Dendritic cell treated with granulocyte-macrophage colony-stimulating factor and Interleukin-4, amounts not matched to agents 40 ng/mL and 50 ng/mL, for 4 days (primary cell): ENCODE data around the gene SCARF1.

Experiments used
- H3K27ac Mint-ChIP-seq: one replicate; pipeline ENCODE4 v1.8.0; 2022; ENCODE audit warnings: mild to moderate bottlenecking, mixed read lengths
- H3K27me3 Mint-ChIP-seq: one replicate; pipeline ENCODE4 v1.8.0; 2022; ENCODE audit warnings: mild to moderate bottlenecking, mixed read lengths
- H3K36me3 Mint-ChIP-seq: one replicate; pipeline ENCODE4 v1.8.0; 2022; ENCODE audit warnings: low read depth, mixed read lengths
- H3K4me1 Mint-ChIP-seq: one replicate; pipeline ENCODE4 v1.8.0; 2022; ENCODE audit warnings: low read depth, mixed read lengths
- H3K4me3 Mint-ChIP-seq: one replicate; pipeline ENCODE4 v1.8.0; 2022; ENCODE audit warnings: mild to moderate bottlenecking, moderate library complexity, mixed read lengths
- H3K9me3 Mint-ChIP-seq: one replicate; pipeline ENCODE4 v1.8.0; 2022; ENCODE audit warnings: mixed read lengths
- intact Hi-C: fragments of 100-400 bp; cut with micrococcal nuclease; formaldehyde crosslinking; loops from one replicate; pipeline ENCODE4 v1.15.0; 2022

SCARF1 gene

GRCh38 chr17:1611715-1612114, 33.8 kb downstream of the SCARF1 start:
- peak overlapping the region; percentile 90 for H3K27ac Mint-ChIP-seq
- peak overlapping the region; percentile 48 for H3K4me3 Mint-ChIP-seq
- H3K36me3 Mint-ChIP-seq = peaks cover 92% of the 10 kb centered on the region
- peaks cover 74% of the 10 kb centered on the region for H3K4me1 Mint-ChIP-seq
- intact Hi-C loops = loop anchor here (1.0 kb wide), 1 partner anchor 16 kb away; no protein-coding TSS in a partner anchor
- no peaks in the 10 kb centered on the region for H3K9me3 Mint-ChIP-seq
- H3K27me3 Mint-ChIP-seq = no peaks in the 10 kb centered on the region

- H3K4me3 Mint-ChIP-seq = no peak overlapping the region
- intact Hi-C loops = no loop called here
- H3K27ac Mint-ChIP-seq = peak overlapping the region; percentile 96
- H3K36me3 Mint-ChIP-seq = peaks cover 92% of the 10 kb centered on the region
- H3K4me1 Mint-ChIP-seq = peaks cover 79% of the 10 kb centered on the region
- H3K27me3 Mint-ChIP-seq = no peaks in the 10 kb centered on the region
- no peaks in the 10 kb centered on the region for H3K9me3 Mint-ChIP-seq
Observed at GRCh38 chr17:1608676-1609075, 36.9 kb downstream of the SCARF1 start.

GRCh38 chr17:1607971-1608320, 37.6 kb downstream of the SCARF1 start:
- Mint-ChIP-seq H3K27ac (peak overlapping the region; percentile 96), H3K9me3 (no peaks in the 10 kb centered on the region), H3K4me1 (peaks cover 78% of the 10 kb centered on the region), H3K4me3 (peak overlapping the region; percentile 30), H3K27me3 (no peaks in the 10 kb centered on the region), H3K36me3 (peaks cover 92% of the 10 kb centered on the region)
- intact Hi-C loops = loop anchor here (1.0 kb wide), 2 partner anchors 21 to 31 kb away; no protein-coding TSS in a partner anchor

DNA sequence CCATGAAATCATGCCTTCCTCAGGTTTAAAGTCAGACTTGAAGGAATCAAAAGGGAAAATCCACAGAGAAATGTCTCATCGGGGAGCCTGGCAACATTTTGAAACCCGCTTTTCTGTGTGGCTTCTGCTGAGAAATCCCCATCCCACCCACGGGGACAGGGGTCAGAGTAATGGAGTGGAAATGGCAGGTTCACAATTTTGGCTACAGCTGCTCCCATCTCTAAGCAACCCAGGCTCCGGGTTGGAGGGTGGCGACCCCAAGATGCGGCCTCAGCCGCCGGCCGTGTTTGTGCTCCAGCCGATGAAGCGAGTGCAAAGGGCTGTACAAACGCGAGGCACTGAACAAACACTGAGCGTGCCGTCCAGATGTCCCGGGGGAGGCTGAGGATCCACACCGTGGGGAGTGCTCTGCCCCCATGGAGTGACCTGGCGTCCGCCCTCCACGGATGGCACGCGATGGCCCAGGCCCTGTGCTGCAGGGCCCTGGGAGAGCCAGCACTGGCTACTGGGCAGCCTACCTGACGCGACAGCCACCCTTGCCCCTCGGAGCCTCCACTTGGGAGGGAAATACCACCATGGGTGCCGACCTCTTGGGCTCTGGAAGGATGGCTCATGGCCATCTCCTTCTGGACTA, 39.1 kb downstream of the SCARF1 start:
- Mint-ChIP-seq H3K4me3 (peak overlapping the region; percentile 61), H3K36me3 (peaks cover 92% of the 10 kb centered on the region), H3K27me3 (no peaks in the 10 kb centered on the region), H3K4me1 (peaks cover 67% of the 10 kb centered on the region), H3K9me3 (no peaks in the 10 kb centered on the region), H3K27ac (peak overlapping the region; percentile 96)
- intact Hi-C loops = no loop called here

GRCh38 chr17:1605681-1606351, 39.7 kb downstream of the SCARF1 start:
- Mint-ChIP-seq H3K27ac (peak overlapping the region; percentile 96), H3K4me1 (peaks cover 61% of the 10 kb centered on the region), H3K9me3 (no peaks in the 10 kb centered on the region), H3K4me3 (no peak overlapping the region), H3K36me3 (peaks cover 92% of the 10 kb centered on the region), H3K27me3 (no peaks in the 10 kb centered on the region)
- intact Hi-C loops = no loop called here

DNA sequence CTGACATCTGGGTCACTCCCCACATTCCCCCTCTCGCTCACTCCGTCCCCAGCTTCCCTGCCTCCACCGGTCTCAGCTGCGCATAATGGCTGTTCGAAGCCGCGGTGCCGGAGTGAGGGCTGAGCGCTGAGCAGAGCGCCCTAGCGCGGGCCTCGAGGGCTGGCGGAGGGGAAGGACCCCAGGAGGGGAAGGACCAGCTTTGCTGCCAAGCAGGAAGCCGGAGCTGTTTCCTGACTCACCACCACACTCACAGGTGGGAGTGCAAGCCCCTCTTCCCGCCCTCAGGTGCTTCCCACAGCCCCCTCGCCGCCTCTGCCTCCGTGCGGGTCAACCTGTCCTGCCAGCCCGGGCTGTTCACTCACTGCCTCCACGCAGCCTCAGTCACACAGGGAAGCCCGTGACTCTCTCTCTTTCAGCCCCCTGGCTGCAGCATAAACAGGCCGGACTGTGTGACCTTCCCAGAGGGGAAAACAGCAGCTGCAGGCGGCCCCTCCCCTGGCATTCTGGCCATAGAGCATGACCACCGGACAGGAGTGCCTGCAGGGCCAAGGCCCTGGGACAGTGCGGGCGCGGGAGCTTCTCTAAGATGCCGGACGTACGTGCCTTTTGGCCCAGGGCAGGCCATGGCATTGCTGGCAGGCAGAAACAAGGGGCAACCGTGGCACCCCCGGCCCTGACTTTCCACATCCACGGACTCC, 40.6 kb downstream of the SCARF1 start:
- peak overlapping the region; percentile 78 for H3K27ac Mint-ChIP-seq
- no peak overlapping the region for H3K4me3 Mint-ChIP-seq
- intact Hi-C loops = no loop called here
- H3K27me3 Mint-ChIP-seq = no peaks in the 10 kb centered on the region
- H3K9me3 Mint-ChIP-seq = no peaks in the 10 kb centered on the region
- peaks cover 60% of the 10 kb centered on the region for H3K4me1 Mint-ChIP-seq
- peaks cover 96% of the 10 kb centered on the region for H3K36me3 Mint-ChIP-seq

DNA sequence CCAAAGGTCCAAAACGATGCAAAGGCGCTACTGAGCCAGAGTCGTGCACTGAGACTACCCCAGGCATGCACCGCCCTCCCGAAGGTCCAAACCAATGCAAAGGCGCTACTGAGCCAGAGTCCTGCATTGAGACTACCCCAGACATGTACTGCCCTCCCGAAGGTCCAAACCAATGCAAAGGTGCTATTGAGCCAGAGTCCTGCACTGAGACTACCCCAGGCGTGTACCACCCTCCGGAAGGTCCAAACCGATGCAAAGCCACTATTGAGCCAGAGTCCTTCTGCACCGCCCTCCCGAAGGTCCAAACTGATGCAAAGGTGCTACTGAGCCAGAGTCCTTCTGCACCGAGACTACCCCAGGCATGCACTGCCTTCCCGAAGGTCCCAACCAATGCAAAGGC, 44.0 kb downstream of the SCARF1 start:
- H3K27me3 Mint-ChIP-seq = no peaks in the 10 kb centered on the region
- H3K36me3 Mint-ChIP-seq = peaks cover 100% of the 10 kb centered on the region
- no peak overlapping the region for H3K27ac Mint-ChIP-seq
- H3K4me1 Mint-ChIP-seq = peaks cover 56% of the 10 kb centered on the region
- intact Hi-C loops = no loop called here
- no peaks in the 10 kb centered on the region for H3K9me3 Mint-ChIP-seq
- no peak overlapping the region for H3K4me3 Mint-ChIP-seq

DNA sequence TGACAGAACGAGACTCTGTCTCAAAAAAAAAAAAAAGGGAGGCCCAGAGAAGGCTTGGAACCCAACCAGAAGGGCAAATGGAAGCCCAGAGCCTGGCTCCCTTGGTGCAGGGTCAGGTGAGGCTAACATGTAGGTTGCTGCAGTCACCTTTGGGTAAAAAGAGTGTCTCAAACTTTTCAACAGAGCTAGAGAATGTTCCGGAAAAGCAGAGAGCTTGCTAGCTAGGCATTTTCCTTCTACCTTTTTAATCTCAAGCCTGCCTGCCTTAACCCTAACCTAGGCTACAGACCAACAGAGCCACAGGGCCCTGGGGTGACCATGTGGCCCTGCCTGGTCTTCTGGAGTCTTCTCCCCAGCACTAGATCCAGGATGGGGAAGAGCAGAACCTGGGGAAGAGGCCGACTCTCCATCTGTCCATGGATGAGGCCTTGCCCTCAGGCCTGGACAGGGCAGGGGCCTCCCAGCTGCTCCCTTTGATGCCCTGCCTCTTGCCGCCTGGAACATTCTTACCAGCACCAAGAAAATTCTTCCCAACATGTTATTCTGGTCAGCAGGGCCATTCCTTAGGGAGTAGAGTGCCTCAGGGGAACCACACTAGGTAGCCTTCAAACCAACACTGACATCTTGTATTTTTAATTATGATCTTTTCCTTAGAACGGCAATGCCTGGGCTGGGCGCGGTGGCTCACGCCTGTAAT, 47.0 kb downstream of the SCARF1 start:
- no peaks in the 10 kb centered on the region for H3K27me3 Mint-ChIP-seq
- H3K4me1 Mint-ChIP-seq = peaks cover 38% of the 10 kb centered on the region
- H3K36me3 Mint-ChIP-seq = peaks cover 100% of the 10 kb centered on the region
- H3K9me3 Mint-ChIP-seq = no peaks in the 10 kb centered on the region
- no peak overlapping the region for H3K4me3 Mint-ChIP-seq
- intact Hi-C loops = no loop called here
- no peak overlapping the region for H3K27ac Mint-ChIP-seq

DNA sequence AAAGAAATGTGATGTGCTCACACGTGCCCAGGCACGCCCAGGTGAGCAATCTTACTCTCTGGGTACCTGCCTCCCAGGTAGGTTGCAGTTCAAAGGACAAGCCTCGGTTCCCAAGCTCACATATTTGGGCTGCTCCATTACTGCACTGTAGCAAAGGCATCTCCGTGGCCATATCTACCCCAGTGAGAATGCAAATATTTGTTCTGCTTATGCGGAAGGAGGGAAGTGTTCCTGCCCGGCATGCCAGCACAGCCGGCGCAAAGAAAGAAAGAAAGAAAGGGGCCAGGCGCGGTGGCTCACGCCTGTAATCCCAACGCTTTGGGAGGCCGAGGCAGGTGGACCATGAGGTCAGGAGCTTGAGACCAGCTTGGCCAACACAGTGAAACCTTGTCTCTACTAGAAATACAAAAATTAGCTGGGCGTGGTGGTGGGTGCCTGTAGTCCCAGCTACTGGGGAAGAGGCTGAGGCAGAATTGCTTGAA, 47.6 kb downstream of the SCARF1 start:
- intact Hi-C loops = no loop called here
- Mint-ChIP-seq H3K4me1 (peaks cover 39% of the 10 kb centered on the region), H3K9me3 (no peaks in the 10 kb centered on the region), H3K4me3 (no peak overlapping the region), H3K27ac (no peak overlapping the region), H3K27me3 (no peaks in the 10 kb centered on the region), H3K36me3 (peaks cover 100% of the 10 kb centered on the region)

- no peak overlapping the region for H3K4me3 Mint-ChIP-seq
- no peaks in the 10 kb centered on the region for H3K9me3 Mint-ChIP-seq
- H3K27me3 Mint-ChIP-seq = no peaks in the 10 kb centered on the region
- no peak overlapping the region for H3K27ac Mint-ChIP-seq
- peaks cover 67% of the 10 kb centered on the region for H3K4me1 Mint-ChIP-seq
- intact Hi-C loops = loop anchor here (5.0 kb wide), 1 partner anchor 34 kb away; the partner anchor contains the start of gene SLC43A2
- H3K36me3 Mint-ChIP-seq = peaks cover 98% of the 10 kb centered on the region
Observed at GRCh38 chr17:1593630-1593931, 52.0 kb downstream of the SCARF1 start.

DNA sequence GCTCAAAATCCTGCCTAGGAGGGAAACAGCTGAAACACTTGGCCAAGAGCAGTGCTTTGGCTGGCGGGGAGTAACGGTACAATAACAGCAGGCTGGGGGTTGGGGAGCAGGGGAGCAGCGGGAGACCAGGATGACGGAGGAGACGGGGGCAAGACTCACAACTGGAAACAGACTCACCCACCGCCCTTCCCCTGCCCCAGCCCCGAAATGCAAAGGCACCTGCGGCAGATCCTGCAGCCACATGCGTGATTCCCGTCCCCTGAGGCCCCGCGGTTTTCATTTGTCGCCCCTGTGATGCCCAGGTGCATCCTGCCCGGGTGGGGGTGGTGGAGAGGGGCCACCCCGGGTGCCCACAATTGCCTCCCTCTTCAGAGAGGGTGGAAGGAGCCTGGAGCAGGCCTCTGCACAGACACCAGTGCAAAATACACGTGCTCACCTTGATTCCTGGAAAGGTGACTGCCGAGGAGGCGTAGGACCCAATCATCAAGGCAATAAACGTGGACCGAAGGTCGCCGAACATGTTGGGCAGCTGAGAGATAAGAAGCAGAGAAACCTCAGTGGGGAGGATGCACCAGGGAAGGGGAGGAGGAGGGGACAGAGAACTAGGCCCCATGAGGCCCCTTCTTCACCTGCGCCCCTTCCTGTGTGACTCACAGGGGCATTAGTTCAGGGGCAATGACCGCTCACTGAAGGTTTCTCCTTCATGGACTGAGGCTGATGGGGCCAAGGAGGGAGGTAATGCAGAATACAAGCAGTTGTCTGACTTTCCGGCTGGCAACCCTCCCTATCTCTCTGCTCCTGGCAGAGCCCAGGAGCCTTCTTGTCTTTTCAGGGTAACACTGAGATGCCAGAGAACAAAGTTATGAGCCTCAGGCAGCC, 52.5 kb downstream of the SCARF1 start:
- H3K4me1 Mint-ChIP-seq = peaks cover 67% of the 10 kb centered on the region
- no peaks in the 10 kb centered on the region for H3K9me3 Mint-ChIP-seq
- intact Hi-C loops = loop anchor here (5.0 kb wide), 1 partner anchor 34 kb away; the partner anchor contains the start of gene SLC43A2
- H3K27me3 Mint-ChIP-seq = no peaks in the 10 kb centered on the region
- peaks cover 98% of the 10 kb centered on the region for H3K36me3 Mint-ChIP-seq
- H3K4me3 Mint-ChIP-seq = no peak overlapping the region
- peak overlapping the region; percentile 46 for H3K27ac Mint-ChIP-seq

GRCh38 chr17:1591474-1592090, 54.0 kb downstream of the SCARF1 start:
- Mint-ChIP-seq H3K9me3 (no peaks in the 10 kb centered on the region), H3K27me3 (no peaks in the 10 kb centered on the region), H3K4me1 (peaks cover 76% of the 10 kb centered on the region), H3K27ac (no peak overlapping the region), H3K36me3 (peaks cover 98% of the 10 kb centered on the region), H3K4me3 (no peak overlapping the region)
- intact Hi-C loops = loop anchor here (5.0 kb wide), 1 partner anchor 36 kb away; the partner anchor contains the start of gene SLC43A2
